Uterus (tissue), 2 donors: ENCODE results near the gene GSK3A.

Experiments used
- CTCF ChIP-seq, 4 experiments: fragments of 200-600 bp in 2 of 4; fragments of 450-650 bp in 2 of 4; sonication (generic) in 2 of 4; IDR thresholded peaks; one replicate each; pipeline ENCODE4 v1.5.1; 2016 to 2019; ENCODE audit warnings: antibody characterized with exemption in 4 of 4, mild to moderate bottlenecking in 2 of 4, moderate library complexity in 1 of 4
- POLR2A ChIP-seq, 2 donors: fragments of 450-650 bp; IDR thresholded peaks; one replicate each; pipeline ENCODE4 v1.6.1; 2016; ENCODE audit warnings: antibody characterized with exemption in 2 of 2, mild to moderate bottlenecking in 1 of 2, moderate library complexity in 1 of 2

- TF ChIP-seq POLR2A (IDR thresholded peaks at IDR 0.05) (no peak), CTCF (IDR thresholded peaks at IDR 0.05) (no peak)
These were observed 51.1 kb downstream of the GSK3A start for GRCh38 chr19:42191330-42191729.
